Limb (tissue), 2 donors: ENCODE results near the gene SIRT3.
"Not testable (repeated sequence)": the region's sequence is repeated elsewhere in the genome, so short reads cannot be mapped to it uniquely, and the experiment has no call there.

Source experiments
- DNase-seq, 2 donors: peaks; one replicate each; pipeline ENCODE4 v3.0.0-alpha.2; 2016; ENCODE audit errors: extremely low spot score in 2 of 2

The SIRT3 gene

DNA sequence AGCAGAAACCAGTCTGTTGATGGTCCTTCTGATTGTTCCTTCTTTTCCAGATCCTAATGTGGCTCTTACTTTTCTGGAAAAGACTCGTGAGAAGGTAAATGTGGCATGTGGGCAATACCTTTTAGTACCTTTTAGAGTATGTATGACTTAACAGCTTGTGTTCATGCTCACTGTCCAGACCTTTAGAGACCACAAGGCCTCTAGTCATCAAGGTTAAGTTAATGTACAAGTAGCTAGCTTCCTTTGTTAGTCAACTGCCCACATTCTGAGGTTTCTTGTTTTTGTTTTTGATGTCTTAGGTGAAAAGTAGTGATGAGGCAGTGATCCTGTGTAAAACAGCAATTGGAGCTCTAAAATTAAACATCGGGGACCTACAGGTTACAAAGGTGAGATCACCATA, 8.2 kb upstream of the SIRT3 start:
- DNase-seq, result no peak

- no peak for DNase-seq
Measured at GRCh38 chr11:241634-242033, 5.5 kb upstream of the SIRT3 start.

DNA sequence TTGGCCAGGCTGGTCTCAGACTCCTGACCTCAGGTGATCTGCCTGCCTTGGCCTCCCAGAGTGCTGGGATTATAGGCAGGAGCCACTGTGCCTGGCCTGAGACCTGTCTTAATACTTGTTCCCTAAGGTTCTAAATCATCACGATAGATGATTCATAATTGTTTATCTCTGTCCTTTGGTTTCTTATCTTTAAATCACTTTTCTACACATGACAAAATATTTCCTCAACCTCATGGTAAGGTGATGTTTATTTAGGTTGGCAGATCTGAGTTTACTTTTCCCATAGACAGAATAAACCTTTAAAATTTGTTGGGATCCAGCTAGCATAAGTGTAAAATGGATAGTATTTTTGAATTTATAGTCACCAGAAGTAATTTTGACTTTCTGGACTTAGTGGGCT, 4.2 kb upstream of the SIRT3 start:
- DNase-seq, result no peak

- not testable (repeated sequence) for DNase-seq
Measured at GRCh38 chr11:238346-238745, 2.2 kb upstream of the SIRT3 start.

GRCh38 chr11:236774-237767, 929 bp upstream of the SIRT3 start, which contains the start of gene PSMD13:
PSMD13 (plus strand) TSS chr11:236976; CDS start chr11:237050, 74 bp downstream.
- DNase-seq, result peak; percentile 91 to 92

DNA sequence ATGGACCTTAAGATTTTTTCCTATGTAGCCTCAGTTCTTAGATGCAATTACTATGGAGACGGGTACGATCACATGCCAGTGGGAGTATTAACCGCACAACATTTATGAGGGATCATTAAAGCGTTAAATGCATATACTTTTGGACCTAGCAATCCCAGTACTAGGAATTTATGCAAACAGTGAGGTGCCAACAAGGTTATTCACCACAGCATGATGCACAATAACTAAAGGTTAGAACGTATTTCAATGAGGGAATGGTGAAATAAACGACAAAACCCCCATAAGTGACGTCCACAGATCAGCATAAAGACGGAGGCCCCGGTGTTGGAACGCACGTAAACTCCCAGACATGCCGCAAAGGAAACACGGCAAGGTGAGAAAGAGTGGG, 539 bp downstream of the SIRT3 start:
- no peak for DNase-seq

DNA sequence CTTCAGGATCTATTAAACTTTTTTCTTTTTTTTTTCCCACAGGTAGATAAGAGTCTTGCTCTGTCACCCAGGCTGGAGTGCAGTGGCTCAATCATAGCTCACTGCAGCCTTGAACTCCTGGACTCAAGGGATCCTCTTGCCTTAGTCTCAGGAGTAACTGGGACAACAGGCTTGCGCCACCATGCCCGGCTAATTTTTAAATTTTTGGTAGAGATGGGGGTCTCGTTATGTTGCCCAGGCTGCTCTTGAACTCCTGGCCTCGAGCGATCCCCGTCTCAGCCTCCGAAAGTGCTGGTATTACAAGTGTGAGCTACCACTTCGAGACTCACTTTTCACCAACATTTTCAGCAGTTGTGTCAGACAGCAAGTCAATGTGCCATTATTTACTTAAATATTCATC, 962 bp downstream of the SIRT3 start:
- DNase-seq, result no peak

DNA sequence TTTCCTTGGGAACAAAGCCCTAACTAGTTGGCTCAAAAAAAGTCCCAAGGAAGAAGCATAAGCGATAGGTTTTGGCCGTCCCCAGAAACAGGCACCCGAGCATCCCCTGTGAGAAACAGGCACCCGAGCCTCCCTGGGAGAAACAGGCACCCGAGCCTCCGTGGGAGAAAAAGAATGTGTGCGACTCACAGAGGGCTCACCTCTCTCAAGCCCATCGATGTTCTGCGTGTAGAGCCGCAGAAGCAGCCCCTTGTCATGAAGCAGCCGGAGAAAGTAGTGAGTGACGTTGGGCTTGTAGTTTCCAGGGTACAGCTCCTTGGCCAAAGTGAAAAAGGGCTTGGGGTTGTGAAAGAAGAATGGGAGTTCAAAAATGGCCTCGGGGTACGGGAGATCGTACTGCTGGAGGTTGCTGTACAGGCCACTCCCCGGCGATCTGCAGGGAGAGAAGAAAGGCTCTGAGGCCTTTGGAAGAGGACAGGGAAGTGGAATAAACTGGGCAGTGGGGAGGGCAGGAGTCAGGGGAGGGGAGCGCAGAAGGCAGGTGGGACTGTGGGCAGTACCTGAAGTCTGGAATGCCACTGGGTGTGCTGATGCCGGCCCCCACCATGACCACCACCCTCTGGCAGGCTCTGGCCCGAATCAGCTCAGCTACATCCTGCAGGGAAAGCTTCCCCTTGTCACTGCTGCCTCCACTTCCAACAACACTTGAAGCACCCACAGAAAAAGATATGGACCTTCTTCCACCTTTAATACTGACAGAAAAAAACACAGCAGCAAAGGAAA, 3.2 kb downstream of the SIRT3 start:
- no peak for DNase-seq

- no peak for DNase-seq
Measured at GRCh38 chr11:230431-230830, 5.7 kb downstream of the SIRT3 start.

GRCh38 chr11:227824-228379, 8.2 kb downstream of the SIRT3 start:
- DNase-seq, result no peak

- DNase-seq, result no peak
Measured at GRCh38 chr11:225734-226453, 10.2 kb downstream of the SIRT3 start.

- DNase-seq, result no peak
Measured at GRCh38 chr11:224424-224823, 11.7 kb downstream of the SIRT3 start.

DNA sequence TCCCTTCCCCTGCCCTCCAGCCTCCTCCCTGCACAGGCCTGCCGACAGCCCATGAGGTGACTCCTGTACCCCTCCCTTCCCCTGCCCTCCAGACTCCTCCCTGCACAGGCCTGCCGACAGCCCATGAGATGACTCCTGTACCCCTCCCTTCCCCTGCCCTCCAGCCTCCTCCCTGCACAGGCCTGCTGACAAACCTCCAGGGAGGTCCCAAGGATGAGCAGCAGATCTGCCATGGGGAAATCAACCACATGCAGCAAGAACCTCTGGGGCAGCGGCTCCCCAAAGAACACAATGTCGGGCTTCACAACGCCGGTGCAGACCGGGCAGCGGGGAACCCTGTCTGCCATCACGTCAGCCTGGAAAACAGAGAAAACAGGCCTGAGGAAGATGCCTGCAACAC, 12.3 kb downstream of the SIRT3 start:
- DNase-seq, result no peak

- no peak for DNase-seq
Measured at GRCh38 chr11:223026-223789, 12.9 kb downstream of the SIRT3 start.

DNA sequence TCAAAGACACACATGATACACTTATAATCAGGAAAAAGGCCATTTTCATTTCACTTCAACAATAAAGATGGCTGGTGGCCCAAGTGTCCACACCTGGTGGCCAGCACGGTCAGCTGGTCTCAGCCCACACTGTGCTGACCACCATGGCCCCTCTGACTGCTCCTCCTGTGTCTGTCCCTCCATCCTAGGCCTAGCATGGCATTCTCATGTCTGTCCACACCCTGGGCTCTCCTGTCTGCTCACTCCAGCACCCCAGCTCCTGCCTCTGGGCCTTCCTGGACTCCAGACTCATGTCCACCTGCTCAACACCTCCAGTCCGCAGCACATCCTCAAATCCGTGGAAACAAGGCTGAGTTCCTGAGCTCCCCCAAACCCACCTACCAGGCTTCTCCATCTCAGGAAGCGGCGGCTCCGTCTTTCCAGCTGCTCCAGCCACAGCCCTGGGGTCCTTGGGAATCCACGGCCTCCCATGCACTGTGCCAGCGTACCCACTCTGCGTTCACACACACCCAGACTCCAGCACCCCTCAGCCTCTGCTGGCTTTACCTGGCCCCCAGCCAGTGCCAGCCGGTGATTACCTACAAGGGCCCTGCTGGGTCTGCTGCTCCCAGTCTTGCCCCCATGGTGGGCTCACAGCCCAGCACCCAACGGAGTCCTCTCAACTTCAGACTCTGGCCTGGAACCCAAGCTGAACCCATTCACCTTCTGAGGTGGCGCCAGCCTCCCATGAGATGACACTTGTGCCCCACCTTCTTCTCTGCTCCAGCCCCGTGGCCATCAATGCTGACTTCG, 13.9 kb downstream of the SIRT3 start:
- DNase-seq, result no peak

GRCh38 chr11:221539-221938, 14.6 kb downstream of the SIRT3 start:
- no peak for DNase-seq

DNA sequence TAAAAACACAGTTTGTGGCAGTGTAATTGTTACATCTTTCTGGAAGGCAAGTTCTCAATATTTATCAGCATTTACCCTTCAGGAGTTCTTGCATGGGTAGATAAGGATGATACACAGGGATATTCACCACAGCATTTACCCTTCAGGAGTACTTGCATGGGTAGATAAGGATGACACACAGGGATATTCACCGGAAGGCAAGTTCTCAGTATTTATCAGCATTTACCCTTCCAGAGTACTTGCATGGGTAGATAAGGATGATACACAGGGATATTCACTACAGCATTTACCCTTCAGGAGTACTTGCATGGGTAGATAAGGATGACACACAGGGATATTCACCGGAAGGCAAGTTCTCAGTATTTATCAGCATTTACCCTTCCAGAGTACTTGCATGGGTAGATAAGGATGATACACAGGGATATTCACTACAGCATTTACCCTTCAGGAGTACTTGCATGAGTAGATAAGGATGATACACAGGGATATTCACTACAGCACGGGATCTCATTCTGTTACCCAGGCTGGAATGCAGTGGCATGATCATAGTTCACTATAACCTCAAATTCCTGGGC, 15.4 kb downstream of the SIRT3 start:
- DNase-seq, result not testable (repeated sequence)

- no peak for DNase-seq
Measured at GRCh38 chr11:218815-219593, 17.1 kb downstream of the SIRT3 start.

GRCh38 chr11:217704-218103, 18.4 kb downstream of the SIRT3 start:
- no peak for DNase-seq
